Measurements from ENCODE around the gene LYST. TPM values are rescaled to one million over a fixed set of nuclear protein-coding genes. Genes with fewer than 3 reads are reported as not detected.

LYST gene
- polyA plus RNA-seq, 1 of the 3 experiments (the other 2 are of a cell fraction), result 3.9 TPM

DNA sequence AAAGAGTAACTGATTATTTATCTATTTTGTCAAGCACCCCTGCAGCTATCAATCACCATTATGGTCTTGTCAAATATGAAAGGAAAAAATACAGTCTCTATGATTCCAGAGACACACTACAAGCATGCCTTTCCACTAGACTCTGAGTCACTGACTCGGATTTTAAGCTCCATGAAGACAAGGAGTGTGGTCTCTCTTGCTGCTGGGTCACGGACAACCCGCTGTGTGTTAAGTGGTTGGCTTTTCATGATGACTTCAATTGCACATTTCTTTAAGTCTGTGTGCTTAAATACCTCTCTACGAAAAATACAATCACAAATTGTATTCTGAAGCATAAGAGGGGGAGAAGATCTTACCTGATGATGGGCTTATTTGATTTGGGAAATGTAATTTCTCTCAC, 203.1 kb downstream of the LYST start:
- no peak for DNase-seq
- TF ChIP-seq NFIC (IDR thresholded peaks at IDR 0.05; ENCODE audit: borderline replicate concordance), result no peak
- TF ChIP-seq, protein P1, sequence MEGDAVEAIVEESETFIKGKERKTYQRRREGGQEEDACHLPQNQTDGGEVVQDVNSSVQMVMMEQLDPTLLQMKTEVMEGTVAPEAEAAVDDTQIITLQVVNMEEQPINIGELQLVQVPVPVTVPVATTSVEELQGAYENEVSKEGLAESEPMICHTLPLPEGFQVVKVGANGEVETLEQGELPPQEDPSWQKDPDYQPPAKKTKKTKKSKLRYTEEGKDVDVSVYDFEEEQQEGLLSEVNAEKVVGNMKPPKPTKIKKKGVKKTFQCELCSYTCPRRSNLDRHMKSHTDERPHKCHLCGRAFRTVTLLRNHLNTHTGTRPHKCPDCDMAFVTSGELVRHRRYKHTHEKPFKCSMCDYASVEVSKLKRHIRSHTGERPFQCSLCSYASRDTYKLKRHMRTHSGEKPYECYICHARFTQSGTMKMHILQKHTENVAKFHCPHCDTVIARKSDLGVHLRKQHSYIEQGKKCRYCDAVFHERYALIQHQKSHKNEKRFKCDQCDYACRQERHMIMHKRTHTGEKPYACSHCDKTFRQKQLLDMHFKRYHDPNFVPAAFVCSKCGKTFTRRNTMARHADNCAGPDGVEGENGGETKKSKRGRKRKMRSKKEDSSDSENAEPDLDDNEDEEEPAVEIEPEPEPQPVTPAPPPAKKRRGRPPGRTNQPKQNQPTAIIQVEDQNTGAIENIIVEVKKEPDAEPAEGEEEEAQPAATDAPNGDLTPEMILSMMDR (IDR thresholded peaks at IDR 0.05), result no peak
- TF ChIP-seq TAF1 (IDR thresholded peaks at IDR 0.05; ENCODE audit: borderline replicate concordance, low read depth, low read length), result no peak
- no peak for TF ChIP-seq EP300 (IDR thresholded peaks at IDR 0.05; ENCODE audit: borderline replicate concordance in 1 of 2, low read depth in 1 of 2, low read length in 1 of 2)
- no peak for TF ChIP-seq RCOR1 (IDR thresholded peaks at IDR 0.05; ENCODE audit: low read length)
- TF ChIP-seq FOSL2 (IDR thresholded peaks at IDR 0.05; ENCODE audit: borderline replicate concordance, low read depth), result no peak
- TF ChIP-seq ELF1 (IDR thresholded peaks at IDR 0.05), result no peak
- TF ChIP-seq MEF2A (IDR thresholded peaks at IDR 0.05; ENCODE audit: borderline replicate concordance, low read depth), result no peak
- no peak for TF ChIP-seq RFX5 (IDR thresholded peaks at IDR 0.05; ENCODE audit: low read length)
- no peak for TF ChIP-seq GABPA (IDR thresholded peaks at IDR 0.05; ENCODE audit: low read depth)
- TF ChIP-seq, protein P2, sequence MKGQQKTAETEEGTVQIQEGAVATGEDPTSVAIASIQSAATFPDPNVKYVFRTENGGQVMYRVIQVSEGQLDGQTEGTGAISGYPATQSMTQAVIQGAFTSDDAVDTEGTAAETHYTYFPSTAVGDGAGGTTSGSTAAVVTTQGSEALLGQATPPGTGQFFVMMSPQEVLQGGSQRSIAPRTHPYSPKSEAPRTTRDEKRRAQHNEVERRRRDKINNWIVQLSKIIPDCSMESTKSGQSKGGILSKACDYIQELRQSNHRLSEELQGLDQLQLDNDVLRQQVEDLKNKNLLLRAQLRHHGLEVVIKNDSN (IDR thresholded peaks at IDR 0.05; ENCODE audit: borderline replicate concordance, low read depth), result no peak
- no peak for TF ChIP-seq YY1 (IDR thresholded peaks at IDR 0.05; ENCODE audit: low read depth)
- H3K79me2 ChIP-seq (ENCODE audit: insufficient read depth), result no peaks in the 10 kb centered on the region
- H3K9me2 ChIP-seq, result no peaks in the 10 kb centered on the region
- H4K20me1 ChIP-seq (ENCODE audit: insufficient read depth), result no peaks in the 10 kb centered on the region
- H3K27me3 ChIP-seq (ENCODE audit: insufficient read depth), result no peaks in the 10 kb centered on the region
- no peak overlapping the region for H3K4me2 ChIP-seq
- H3K9me3 ChIP-seq, result no peaks in the 10 kb centered on the region; the same call in 1 of the 2 replicates
- WGBS (ENCODE audit: low lambda C conversion rate), result 90% methylated on average over 4 of the region's 4 CpGs
- H3K4me3 ChIP-seq (ENCODE audit: low read depth in 2 of 2, low read length in 1 of 2), result no peak overlapping the region
- no peak overlapping the region for H2AFZ ChIP-seq (ENCODE audit: low read depth)
- no peaks in the 10 kb centered on the region for H3F3A ChIP-seq (replicated peaks; ENCODE audit: insufficient read depth)
- peaks cover 6 to 10% of the 10 kb centered on the region in 2 experiments for H3K36me3 ChIP-seq (replicated peaks in 1 of 2; ENCODE audit: control insufficient read depth in 1 of 2, insufficient read depth in 2 of 2, low read length in 1 of 2)
- H3K27ac ChIP-seq (ENCODE audit: low read depth in 2 of 2, low read length in 1 of 2), result no peak overlapping the region
- ChIA-PET POLR2A (no interaction called here), CTCF (no interaction called here)
- no peak overlapping the region for H3K9ac ChIP-seq
- H3K4me1 ChIP-seq (ENCODE audit: control insufficient read depth in 1 of 2, insufficient read depth in 2 of 2, low read depth in 1 of 2, low read length in 1 of 2), result no peaks in the 10 kb centered on the region

DNA sequence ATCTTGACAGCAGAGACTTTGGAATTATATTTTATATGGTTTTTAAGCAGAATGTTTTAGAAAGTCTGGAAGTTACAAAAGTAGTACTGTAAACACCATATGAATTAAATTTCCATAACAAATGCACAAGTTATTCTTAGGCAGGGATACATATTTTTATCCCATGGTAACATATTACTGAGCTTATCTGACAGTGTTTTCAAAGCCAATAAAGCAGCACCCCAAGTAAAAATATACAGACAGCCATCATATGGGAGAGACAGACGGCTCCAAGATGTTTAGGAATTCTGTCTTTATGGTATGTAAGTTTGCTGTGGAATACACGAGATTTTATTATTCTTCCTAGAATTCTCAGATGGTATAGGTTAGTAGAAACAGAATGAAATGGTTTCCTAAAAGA, 205.1 kb downstream of the LYST start:
- DNase-seq, result no peak
- Histone ChIP-seq H3K9ac (no peak overlapping the region), H3K9me2 (no peaks in the 10 kb centered on the region), H3K27ac (ENCODE audit: low read depth in 2 of 2, low read length in 1 of 2) (no peak overlapping the region), H3K9me3 (no peaks in the 10 kb centered on the region), H2AFZ (ENCODE audit: low read depth) (no peak overlapping the region), H3K36me3 (replicated peaks in 1 of 2; ENCODE audit: control insufficient read depth in 1 of 2, insufficient read depth in 2 of 2, low read length in 1 of 2) (peaks cover 5 to 6% of the 10 kb centered on the region in 2 experiments), H3F3A (replicated peaks; ENCODE audit: insufficient read depth) (no peaks in the 10 kb centered on the region), H3K4me2 (no peak overlapping the region), H3K4me3 (ENCODE audit: low read depth in 2 of 2, low read length in 1 of 2) (no peak overlapping the region), H4K20me1 (ENCODE audit: insufficient read depth) (no peaks in the 10 kb centered on the region), H3K27me3 (ENCODE audit: insufficient read depth) (no peaks in the 10 kb centered on the region), H3K4me1 (ENCODE audit: control insufficient read depth in 1 of 2, insufficient read depth in 2 of 2, low read depth in 1 of 2, low read length in 1 of 2) (no peaks in the 10 kb centered on the region), H3K79me2 (ENCODE audit: insufficient read depth) (no peaks in the 10 kb centered on the region)
- WGBS (ENCODE audit: low lambda C conversion rate), result 68% methylated on average over 2 of the region's 2 CpGs
- POLR2A ChIA-PET, result no interaction called here
- CTCF ChIA-PET, result interaction anchor here (1.8 kb wide), 1 partner anchor 10 kb away, joined by 5 read pairs; no protein-coding TSS in a partner anchor
- no peak for TF ChIP-seq FOSL2 (IDR thresholded peaks at IDR 0.05; ENCODE audit: borderline replicate concordance, low read depth)
- no peak for TF ChIP-seq GATA2 (CRISPR knock-in tag; IDR thresholded peaks at IDR 0.05)
- TF ChIP-seq TAF1 (IDR thresholded peaks at IDR 0.05; ENCODE audit: borderline replicate concordance, low read depth, low read length), result no peak
- no peak for TF ChIP-seq RCOR1 (IDR thresholded peaks at IDR 0.05; ENCODE audit: low read length)
- TF ChIP-seq, protein P3, sequence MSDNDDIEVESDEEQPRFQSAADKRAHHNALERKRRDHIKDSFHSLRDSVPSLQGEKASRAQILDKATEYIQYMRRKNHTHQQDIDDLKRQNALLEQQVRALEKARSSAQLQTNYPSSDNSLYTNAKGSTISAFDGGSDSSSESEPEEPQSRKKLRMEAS (IDR thresholded peaks at IDR 0.05; ENCODE audit: low read depth), result no peak
- TF ChIP-seq RFX5 (IDR thresholded peaks at IDR 0.05; ENCODE audit: low read length), result no peak
- TF ChIP-seq, protein P4, sequence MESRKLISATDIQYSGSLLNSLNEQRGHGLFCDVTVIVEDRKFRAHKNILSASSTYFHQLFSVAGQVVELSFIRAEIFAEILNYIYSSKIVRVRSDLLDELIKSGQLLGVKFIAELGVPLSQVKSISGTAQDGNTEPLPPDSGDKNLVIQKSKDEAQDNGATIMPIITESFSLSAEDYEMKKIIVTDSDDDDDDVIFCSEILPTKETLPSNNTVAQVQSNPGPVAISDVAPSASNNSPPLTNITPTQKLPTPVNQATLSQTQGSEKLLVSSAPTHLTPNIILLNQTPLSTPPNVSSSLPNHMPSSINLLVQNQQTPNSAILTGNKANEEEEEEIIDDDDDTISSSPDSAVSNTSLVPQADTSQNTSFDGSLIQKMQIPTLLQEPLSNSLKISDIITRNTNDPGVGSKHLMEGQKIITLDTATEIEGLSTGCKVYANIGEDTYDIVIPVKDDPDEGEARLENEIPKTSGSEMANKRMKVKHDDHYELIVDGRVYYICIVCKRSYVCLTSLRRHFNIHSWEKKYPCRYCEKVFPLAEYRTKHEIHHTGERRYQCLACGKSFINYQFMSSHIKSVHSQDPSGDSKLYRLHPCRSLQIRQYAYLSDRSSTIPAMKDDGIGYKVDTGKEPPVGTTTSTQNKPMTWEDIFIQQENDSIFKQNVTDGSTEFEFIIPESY (IDR thresholded peaks at IDR 0.05; ENCODE audit: borderline replicate concordance, low read depth), result no peak
- TF ChIP-seq, protein P5, sequence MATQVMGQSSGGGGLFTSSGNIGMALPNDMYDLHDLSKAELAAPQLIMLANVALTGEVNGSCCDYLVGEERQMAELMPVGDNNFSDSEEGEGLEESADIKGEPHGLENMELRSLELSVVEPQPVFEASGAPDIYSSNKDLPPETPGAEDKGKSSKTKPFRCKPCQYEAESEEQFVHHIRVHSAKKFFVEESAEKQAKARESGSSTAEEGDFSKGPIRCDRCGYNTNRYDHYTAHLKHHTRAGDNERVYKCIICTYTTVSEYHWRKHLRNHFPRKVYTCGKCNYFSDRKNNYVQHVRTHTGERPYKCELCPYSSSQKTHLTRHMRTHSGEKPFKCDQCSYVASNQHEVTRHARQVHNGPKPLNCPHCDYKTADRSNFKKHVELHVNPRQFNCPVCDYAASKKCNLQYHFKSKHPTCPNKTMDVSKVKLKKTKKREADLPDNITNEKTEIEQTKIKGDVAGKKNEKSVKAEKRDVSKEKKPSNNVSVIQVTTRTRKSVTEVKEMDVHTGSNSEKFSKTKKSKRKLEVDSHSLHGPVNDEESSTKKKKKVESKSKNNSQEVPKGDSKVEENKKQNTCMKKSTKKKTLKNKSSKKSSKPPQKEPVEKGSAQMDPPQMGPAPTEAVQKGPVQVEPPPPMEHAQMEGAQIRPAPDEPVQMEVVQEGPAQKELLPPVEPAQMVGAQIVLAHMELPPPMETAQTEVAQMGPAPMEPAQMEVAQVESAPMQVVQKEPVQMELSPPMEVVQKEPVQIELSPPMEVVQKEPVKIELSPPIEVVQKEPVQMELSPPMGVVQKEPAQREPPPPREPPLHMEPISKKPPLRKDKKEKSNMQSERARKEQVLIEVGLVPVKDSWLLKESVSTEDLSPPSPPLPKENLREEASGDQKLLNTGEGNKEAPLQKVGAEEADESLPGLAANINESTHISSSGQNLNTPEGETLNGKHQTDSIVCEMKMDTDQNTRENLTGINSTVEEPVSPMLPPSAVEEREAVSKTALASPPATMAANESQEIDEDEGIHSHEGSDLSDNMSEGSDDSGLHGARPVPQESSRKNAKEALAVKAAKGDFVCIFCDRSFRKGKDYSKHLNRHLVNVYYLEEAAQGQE (IDR thresholded peaks at IDR 0.05; ENCODE audit: low read depth, low read length), result no peak
- no peak for TF ChIP-seq YY1 (IDR thresholded peaks at IDR 0.05; ENCODE audit: low read depth)
- TF ChIP-seq FOXJ3 (CRISPR knock-in tag; IDR thresholded peaks at IDR 0.05), result no peak
- no peak for TF ChIP-seq EZH2phosphoT487 (IDR thresholded peaks at IDR 0.05; ENCODE audit: borderline replicate concordance, low read depth)
- no peak for TF ChIP-seq SMC3 (IDR thresholded peaks at IDR 0.05; ENCODE audit: low read depth, low read length)
- no peak for TF ChIP-seq GABPA (IDR thresholded peaks at IDR 0.05; ENCODE audit: low read depth)
